CD14-positive monocyte (primary cell): ENCODE results near the gene RNF213. TPM values are rescaled to one million over a fixed set of nuclear protein-coding genes. Genes with fewer than 3 reads are reported as not detected.
"Not testable (repeated sequence)": the region's sequence is repeated elsewhere in the genome, so short reads cannot be mapped to it uniquely, and the experiment has no call there.

Experiments
- DNase-seq, 3 donors: peaks; one replicate each; pipeline ENCODE4 v3.0.0-alpha.2; 2011 to 2022
- H2AFZ ChIP-seq: 2 replicates; pipeline ENCODE4 v1.6.0; 2012; ENCODE audit warnings: mild to moderate bottlenecking, low read depth, low read length, inconsistent platforms; ENCODE audit not compliant: insufficient read depth, poor library complexity, severe bottlenecking
- H3K27ac ChIP-seq, 2 donors: 1 replicate in 1 of 2; 2 replicates in 1 of 2; pipeline ENCODE4 v1.5.1; 2012 to 2013; ENCODE audit warnings: low read length in 2 of 2, control low read depth in 1 of 2, inconsistent platforms in 1 of 2, low read depth in 1 of 2, mild to moderate bottlenecking in 1 of 2
- H3K27me3 ChIP-seq, 2 donors: one replicate each; pipeline versions ENCODE4 v1.6.0 to v1.6.1; 2011 to 2013; ENCODE audit warnings: low read length in 2 of 2; ENCODE audit not compliant: control insufficient read depth in 2 of 2, insufficient read depth in 2 of 2
- H3K36me3 ChIP-seq, 2 donors: replicated peaks in 1 of 2; 1 replicate in 1 of 2; 2 replicates in 1 of 2; pipeline versions ENCODE4 v1.5.1 to v1.6.1; 2012 to 2013; ENCODE audit warnings: low read length in 2 of 2, control low read depth in 1 of 2, inconsistent platforms in 1 of 2, mild to moderate bottlenecking in 1 of 2; ENCODE audit not compliant: insufficient read depth in 2 of 2, control insufficient read depth in 1 of 2
- H3K4me1 ChIP-seq, 2 donors: 1 replicate in 1 of 2; 2 replicates in 1 of 2; pipeline versions ENCODE4 v1.5.1 to v1.6.1; 2012 to 2013; ENCODE audit warnings: low read length in 2 of 2, control low read depth in 1 of 2, inconsistent platforms in 1 of 2, mild to moderate bottlenecking in 1 of 2, moderate library complexity in 1 of 2; ENCODE audit not compliant: insufficient read depth in 2 of 2, control insufficient read depth in 1 of 2
- H3K4me2 ChIP-seq: replicated peaks from 2 replicates; pipeline ENCODE3; 2012; ENCODE audit warnings: low read length, moderate library complexity, mild to moderate bottlenecking; ENCODE audit not compliant: poor library complexity, severe bottlenecking; ENCODE audit errors: extremely low read depth
- H3K4me3 ChIP-seq, 3 experiments: fragments of 200-600 bp in 1 of 3; sonication (generic) in 1 of 3; replicated peaks in 1 of 3; 1 replicate in 2 of 3; 2 replicates in 1 of 3; pipeline ENCODE4 v1.5.1; 2011 to 2013; ENCODE audit warnings: low read length in 3 of 3, mild to moderate bottlenecking in 3 of 3, control low read depth in 2 of 3, low read depth in 2 of 3, inconsistent platforms in 1 of 3, moderate library complexity in 1 of 3
- H3K79me2 ChIP-seq: 2 replicates; pipeline ENCODE4 v1.6.0; 2012; ENCODE audit warnings: mild to moderate bottlenecking, control low read depth, inconsistent platforms, low read length, moderate library complexity; ENCODE audit not compliant: insufficient read depth
- H3K9ac ChIP-seq: 2 replicates; pipeline ENCODE4 v1.6.0; 2017; ENCODE audit warnings: low read length, mild to moderate bottlenecking; ENCODE audit not compliant: insufficient read depth, poor library complexity, severe bottlenecking
- H3K9me3 ChIP-seq, 2 donors: replicated peaks in 1 of 2; 1 replicate in 1 of 2; 2 replicates in 1 of 2; pipeline versions ENCODE4 v1.5.1 to v1.6.1; 2012 to 2013; ENCODE audit warnings: low read length in 2 of 2, control low read depth in 1 of 2; ENCODE audit not compliant: control insufficient read depth in 1 of 2, insufficient read depth in 1 of 2
- H4K20me1 ChIP-seq: 2 replicates; pipeline ENCODE4 v1.6.0; 2012; ENCODE audit warnings: mild to moderate bottlenecking, low read length, control low read depth, moderate library complexity; ENCODE audit not compliant: insufficient read depth
- H3K27ac Mint-ChIP-seq, 7 donors: one replicate each; pipeline ENCODE4 v1.8.0; 2020; ENCODE audit warnings: mild to moderate bottlenecking in 7 of 7, mixed read lengths in 7 of 7, moderate library complexity in 6 of 7, inconsistent platforms in 2 of 7
- H3K27me3 Mint-ChIP-seq, 3 donors: one replicate each; pipeline ENCODE4 v1.8.0; 2021 to 2022; ENCODE audit warnings: low read depth in 3 of 3, mild to moderate bottlenecking in 3 of 3, mixed read lengths in 3 of 3, moderate library complexity in 3 of 3, inconsistent platforms in 1 of 3
- H3K36me3 Mint-ChIP-seq, 2 donors: one replicate each; pipeline ENCODE4 v1.8.0; 2020; ENCODE audit warnings: mixed read lengths in 2 of 2, inconsistent platforms in 1 of 2, mild to moderate bottlenecking in 1 of 2
- H3K4me1 Mint-ChIP-seq: one replicate; pipeline ENCODE4 v1.8.0; 2020; ENCODE audit warnings: mild to moderate bottlenecking, mixed read lengths
- H3K4me3 Mint-ChIP-seq, 2 donors: one replicate each; pipeline ENCODE4 v1.8.0; 2020; ENCODE audit warnings: mild to moderate bottlenecking in 2 of 2, mixed read lengths in 2 of 2, moderate library complexity in 1 of 2
- H3K9me3 Mint-ChIP-seq, 7 donors: one replicate each; pipeline ENCODE4 v1.8.0; 2020 to 2022; ENCODE audit warnings: mixed read lengths in 7 of 7, mild to moderate bottlenecking in 6 of 7, moderate library complexity in 6 of 7, inconsistent platforms in 2 of 7
- CTCF ChIP-seq: fragments of 200-600 bp; IDR thresholded peaks from one replicate; pipeline ENCODE4 v1.8.0; 2022; ENCODE audit warnings: antibody characterized with exemption, mild to moderate bottlenecking
- WGBS: methylation state at CpG from one replicate; pipeline ENCODE4 v1.1.5; 2013; ENCODE audit warnings: missing lambda C conversion rate; ENCODE audit not compliant: insufficient coverage; 5-methylcytosine and 5-hydroxymethylcytosine counted together
- intact Hi-C, 2 donors: fragments of 100-400 bp; cut with micrococcal nuclease; formaldehyde crosslinking; loops; one replicate each; pipeline versions ENCODE4 v1.15.0 to v1.15.1; 2023
- polyA plus RNA-seq, 3 donors: library from polyadenylated mRNA; depleted of rRNA in 1 of 3; unstranded in 2 of 3; stranded (reverse) in 1 of 3; fragments of 300-500 nt in 2 of 3; fragments of >200 nt in 1 of 3; fragmentation: Illumina TruSeq in 2 of 3; gene quantifications; 1 replicate in 2 of 3; 2 replicates in 1 of 3; pipeline ENCODE4 v1.2.3, GENCODE V29; 2012 to 2021

RNF213 gene
- polyA plus RNA-seq, 3 donors, result 10.3 to 196 (median 18.1) TPM

GRCh38 chr17:80296221-80296620, 35.6 kb downstream of the RNF213 start:
- no peaks in the 10 kb centered on the region for H3K4me1 ChIP-seq
- WGBS, result 95% methylated on average over 12 of the region's 14 CpGs
- H3K27me3 ChIP-seq, result no peaks in the 10 kb centered on the region
- H3K27ac ChIP-seq, result no peak overlapping the region
- Mint-ChIP-seq H3K36me3 (peaks cover 91 to 99% of the 10 kb centered on the region in 2 donors), H3K27ac (peak overlapping the region in 3 of 7 donors; percentile 31 to 60 (median 48)), H3K4me3 (no peak overlapping the region), H3K4me1 (no peaks in the 10 kb centered on the region), H3K9me3 (peaks cover 0 to 6% (median 3%) of the 10 kb centered on the region in 7 donors), H3K27me3 (peaks cover 0 to 2% (median 0%) of the 10 kb centered on the region in 3 donors)
- peaks cover 92 to 100% of the 10 kb centered on the region in 2 donors for H3K36me3 ChIP-seq
- H3K9me3 ChIP-seq, result no peaks in the 10 kb centered on the region
- no peak overlapping the region for H3K9ac ChIP-seq
- no peak overlapping the region for H2AFZ ChIP-seq
- H4K20me1 ChIP-seq, result peaks cover 99% of the 10 kb centered on the region
- no peak for DNase-seq
- TF ChIP-seq CTCF, result no peak
- intact Hi-C loops, result no loop called here
- no peaks in the 10 kb centered on the region for H3K79me2 ChIP-seq
- no peak overlapping the region for H3K4me3 ChIP-seq
- H3K4me2 ChIP-seq, result no peak overlapping the region

- 97% methylated on average over 17 of the region's 19 CpGs for WGBS
- Histone ChIP-seq H3K36me3 (peaks cover 92 to 100% of the 10 kb centered on the region in 2 donors), H2AFZ (no peak overlapping the region), H3K9ac (no peak overlapping the region), H3K27me3 (no peaks in the 10 kb centered on the region), H3K9me3 (peaks cover 7 to 8% of the 10 kb centered on the region in 2 donors), H3K4me2 (no peak overlapping the region), H3K79me2 (no peaks in the 10 kb centered on the region), H4K20me1 (peaks cover 99% of the 10 kb centered on the region), H3K27ac (no peak overlapping the region), H3K4me3 (no peak overlapping the region), H3K4me1 (no peaks in the 10 kb centered on the region)
- intact Hi-C loops, result no loop called here
- Mint-ChIP-seq H3K9me3 (peaks cover under 1 to 11% (median 6%) of the 10 kb centered on the region in 7 donors), H3K27me3 (peaks cover 0 to 2% (median 0%) of the 10 kb centered on the region in 3 donors), H3K4me3 (no peak overlapping the region), H3K36me3 (peaks cover 91 to 97% of the 10 kb centered on the region in 2 donors), H3K27ac (peak overlapping the region in 1 of 7 donors; percentile 31), H3K4me1 (no peaks in the 10 kb centered on the region)
- no peak for DNase-seq
- TF ChIP-seq CTCF, result no peak
Observed at GRCh38 chr17:80297996-80298560, 37.4 kb downstream of the RNF213 start.

- H3K36me3 Mint-ChIP-seq, result peaks cover 89 to 96% of the 10 kb centered on the region in 2 donors
- H3K27me3 ChIP-seq, intact Hi-C loops, H3K27ac Mint-ChIP-seq, H3K27me3 Mint-ChIP-seq, H3K27ac ChIP-seq, H3K9ac ChIP-seq, H3K4me3 Mint-ChIP-seq, H2AFZ ChIP-seq, H3K4me1 Mint-ChIP-seq, H3K4me3 ChIP-seq, DNase-seq, H3K4me2 ChIP-seq, H3K4me1 ChIP-seq, H3K79me2 ChIP-seq: not testable (repeated sequence)
- Histone ChIP-seq H4K20me1 (peaks cover 99% of the 10 kb centered on the region), H3K36me3 (peaks cover 91 to 100% of the 10 kb centered on the region in 2 donors), H3K9me3 (peaks cover 15% of the 10 kb centered on the region in 2 donors)
- 100% methylated on average over 1 of the region's 4 CpGs for WGBS
- H3K9me3 Mint-ChIP-seq, result peaks cover 7 to 19% (median 10%) of the 10 kb centered on the region in 7 donors
Observed at GRCh38 chr17:80299350-80300100, 38.9 kb downstream of the RNF213 start.
